K562 (cell line): Measurements from ENCODE around the gene RASGEF1C. TPM values are rescaled to one million over a fixed set of nuclear protein-coding genes. Genes with fewer than 3 reads are reported as not detected.
A peak's percentile ranks its signal among the peaks of the same experiment; 100 is the strongest.

Experiments used
- ATAC-seq: fragments of 200-7000 bp; cut with Tn5 transposase; 3 replicates; pipeline ENCODE4 v1.9.1; 2020; ENCODE audit warnings: moderate library complexity
- BruUV-seq: library from RNA; stranded (reverse); fragments of 400-500 nt; replicated peaks from 2 replicates; lab custom pipeline; 2021; lab: Mats Ljungman, UMichigan
- CTCF ChIA-PET: fragments of 300-600 bp; formaldehyde crosslinking; extraction: SDS; loops from one replicate; lab custom pipeline; 2021; ENCODE audit warnings: low intra/inter-chr PET ratio; lab: Yijun Ruan, JAX
- POLR2A ChIA-PET: fragments of 300-600, 350-650 bp; sonication (Branson Sonifier 250); formaldehyde crosslinking; extraction: SDS; loops from one replicate; lab custom pipeline; 2021; ENCODE audit warnings: antibody characterized with exemption, inconsistent platforms; lab: Yijun Ruan, JAX
- DNase-seq, 4 experiments: peaks; one replicate each; pipeline versions ENCODE4 v3.0.0 to v3.0.0-alpha.2; 2011 to 2018; ENCODE audit warnings: low spot score in 3 of 4, mixed read lengths in 3 of 4; ENCODE audit errors: extremely low read depth in 1 of 4
- FAIRE-seq: peaks from 2 replicates; lab custom pipeline; 2011; peaks lifted over from hg19 to GRCh38; lab: Jason Lieb, UNC
- H2AFZ ChIP-seq: 2 replicates; pipeline ENCODE4 v1.6.0; 2011; ENCODE audit warnings: low read depth, low read length, control low read depth, inconsistent platforms
- H3K27ac ChIP-seq: fragments of 200-600 bp; 3 replicates; pipeline ENCODE4 v1.8.0; 2011; ENCODE audit warnings: low read depth, mild to moderate bottlenecking, control low read depth, inconsistent platforms, low read length, moderate library complexity, mixed read lengths; ENCODE audit errors: extremely low read depth
- H3K27me3 ChIP-seq, 2 experiments: fragments of 300-600 bp in 1 of 2; 2 replicates in 1 of 2; 3 replicates in 1 of 2; pipeline versions ENCODE4 v1.6.0 to v1.8.0; 2011; ENCODE audit warnings: inconsistent platforms in 2 of 2, low read length in 2 of 2, mild to moderate bottlenecking in 1 of 2, mixed read lengths in 1 of 2, moderate library complexity in 1 of 2; ENCODE audit not compliant: control insufficient read depth in 2 of 2, insufficient read depth in 2 of 2
- H3K36me3 ChIP-seq: fragments of 300-600 bp; 3 replicates; pipeline ENCODE4 v1.8.0; 2011; ENCODE audit warnings: mild to moderate bottlenecking, low read length, inconsistent platforms; ENCODE audit not compliant: control insufficient read depth, insufficient read depth
- H3K4me1 ChIP-seq, 2 experiments: fragments of 200-600 bp in 1 of 2; replicated peaks in 1 of 2; 2 replicates in 1 of 2; 3 replicates in 1 of 2; pipeline versions ENCODE4 v1.5.1 to v1.8.0; 2011; ENCODE audit warnings: inconsistent platforms in 2 of 2, low read length in 2 of 2, mild to moderate bottlenecking in 1 of 2, mixed read lengths in 1 of 2, moderate library complexity in 1 of 2; ENCODE audit not compliant: control insufficient read depth in 2 of 2, insufficient read depth in 2 of 2
- H3K4me2 ChIP-seq: 2 replicates; pipeline ENCODE4 v1.6.1; 2011; ENCODE audit warnings: low read length, control low read depth, inconsistent platforms, mixed read lengths; ENCODE audit not compliant: insufficient read depth
- H3K4me3 ChIP-seq: fragments of 200-600 bp; sonication (generic), shearing (Covaris generic); 2 replicates; pipeline ENCODE4 v1.5.1; 2016; ENCODE audit warnings: control low read depth, inconsistent platforms
- H3K79me2 ChIP-seq: fragments of 200-600 bp; 3 replicates; pipeline ENCODE4 v1.8.0; 2011; ENCODE audit warnings: low read length, inconsistent platforms; ENCODE audit not compliant: control insufficient read depth, insufficient read depth
- H3K9ac ChIP-seq, 2 experiments: 2 replicates each; pipeline versions ENCODE4 v1.6.0 to v1.6.1; 2011; ENCODE audit warnings: low read depth in 2 of 2, low read length in 2 of 2, control low read depth in 1 of 2, inconsistent platforms in 1 of 2, mild to moderate bottlenecking in 1 of 2, mixed read lengths in 1 of 2; ENCODE audit not compliant: insufficient read depth in 1 of 2
- H3K9me1 ChIP-seq: one replicate; pipeline ENCODE4 v1.6.0; 2011; ENCODE audit warnings: inconsistent platforms, mild to moderate bottlenecking, low read length, moderate library complexity; ENCODE audit not compliant: control insufficient read depth, insufficient read depth
- H3K9me3 ChIP-seq: replicated peaks from 2 replicates; pipeline ENCODE4 v1.5.1; 2011; ENCODE audit warnings: low read depth, low read length, inconsistent platforms; ENCODE audit not compliant: control insufficient read depth, insufficient read depth
- H4K20me1 ChIP-seq: replicated peaks from 2 replicates; pipeline ENCODE4 v1.6.1; 2011; ENCODE audit warnings: low read length, inconsistent platforms, mixed read lengths; ENCODE audit not compliant: control insufficient read depth, insufficient read depth
- HDAC1 ChIP-seq, 2 experiments: fragments of 450-650 bp; IDR thresholded peaks; 2 replicates each; pipeline ENCODE4 v1.6.1; 2016 to 2017; ENCODE audit warnings: inconsistent platforms in 1 of 2, mild to moderate bottlenecking in 1 of 2, moderate library complexity in 1 of 2
- NFE2 ChIP-seq: IDR thresholded peaks from 2 replicates; pipeline ENCODE4 v1.6.1; 2014; ENCODE audit warnings: antibody characterized with exemption, low read depth
- NFRKB ChIP-seq: fragments of 450-650 bp; IDR thresholded peaks from 2 replicates; pipeline ENCODE4 v1.6.1; 2016; ENCODE audit warnings: low read depth
- RFX5 ChIP-seq: IDR thresholded peaks from 2 replicates; pipeline ENCODE4 v1.6.1; 2011; ENCODE audit warnings: low read depth, mild to moderate bottlenecking, improper control_type of control experiment, low read length
- SAFB ChIP-seq: fragments of 200-400 bp; formaldehyde crosslinking; IDR thresholded peaks from 2 replicates; pipeline ENCODE4 v1.6.1; 2017; ENCODE audit warnings: low read depth, low read length, borderline replicate concordance
- SMAD4 ChIP-seq: fragments of 250-450 bp; sonication (Bioruptor Pico); conservative IDR thresholded peaks from 2 replicates; pipeline ENCODE4 v1.8.0; 2021; ENCODE audit warnings: inconsistent platforms, mild to moderate bottlenecking, moderate library complexity
- ZNF830 ChIP-seq: fragments of 250-450 bp; sonication (Bioruptor Pico); IDR thresholded peaks from 2 replicates; pipeline ENCODE4 v1.5.0; 2021; ENCODE audit warnings: mild to moderate bottlenecking
- WGBS: fragments of 100-300 bp; shearing (Covaris generic); methylation state at CpG from one replicate; pipeline ENCODE4 v1.1.6; 2016; ENCODE audit warnings: low coverage, mixed read lengths; ENCODE audit not compliant: insufficient coverage; ENCODE audit errors: missing lambda C conversion rate; 5-methylcytosine and 5-hydroxymethylcytosine counted together
- in situ Hi-C: fragments of 300-500 bp; cut with MboI; formaldehyde crosslinking; loops from 4 replicates; pipeline ENCODE4 v1.15.0; 2018; ENCODE audit warnings: inconsistent platforms, mixed read lengths
- intact Hi-C: fragments of 100-400 bp; cut with micrococcal nuclease; formaldehyde crosslinking; loops from 2 replicates; pipeline ENCODE4 v1.14.2; 2022
- polyA plus RNA-seq, 8 experiments: library from polyadenylated mRNA; depleted of rRNA in 4 of 8; stranded (reverse) in 5 of 8; unstranded in 3 of 8; fragments of >200 nt; fragmentation: Nextera tagmentation in 2 of 8; fragmentation: Illumina TruSeq in 1 of 8; extraction: Ambion mirVana in 2 of 8; extraction: Trizol in 1 of 8; gene quantifications; 2 replicates each; pipeline versions ENCODE4 v1.2.1 to v1.2.3, GENCODE V29; 2011 to 2014; ENCODE audit warnings: inconsistent platforms in 1 of 8, missing spikeins in 1 of 8
- total RNA-seq, 7 experiments: library from RNA; depleted of rRNA in 6 of 7; stranded (reverse); fragments of >200 nt in 6 of 7; fragmentation: Illumina TruSeq in 2 of 7; extraction: Trizol in 2 of 7; gene quantifications; 2 replicates each; pipeline versions ENCODE4 v1.2.1 to v1.2.3, GENCODE V29; 2011 to 2021; ENCODE audit warnings: low replicate concordance in 1 of 7

Gene RASGEF1C
- total and polyA plus RNA-seq, 9 of the 15 experiments (the other 6 are each of a cell fraction or from before 2014, with no cell fraction given), result 0.04 to 1.1 (median 0.21) TPM; not detected in 4

DNA sequence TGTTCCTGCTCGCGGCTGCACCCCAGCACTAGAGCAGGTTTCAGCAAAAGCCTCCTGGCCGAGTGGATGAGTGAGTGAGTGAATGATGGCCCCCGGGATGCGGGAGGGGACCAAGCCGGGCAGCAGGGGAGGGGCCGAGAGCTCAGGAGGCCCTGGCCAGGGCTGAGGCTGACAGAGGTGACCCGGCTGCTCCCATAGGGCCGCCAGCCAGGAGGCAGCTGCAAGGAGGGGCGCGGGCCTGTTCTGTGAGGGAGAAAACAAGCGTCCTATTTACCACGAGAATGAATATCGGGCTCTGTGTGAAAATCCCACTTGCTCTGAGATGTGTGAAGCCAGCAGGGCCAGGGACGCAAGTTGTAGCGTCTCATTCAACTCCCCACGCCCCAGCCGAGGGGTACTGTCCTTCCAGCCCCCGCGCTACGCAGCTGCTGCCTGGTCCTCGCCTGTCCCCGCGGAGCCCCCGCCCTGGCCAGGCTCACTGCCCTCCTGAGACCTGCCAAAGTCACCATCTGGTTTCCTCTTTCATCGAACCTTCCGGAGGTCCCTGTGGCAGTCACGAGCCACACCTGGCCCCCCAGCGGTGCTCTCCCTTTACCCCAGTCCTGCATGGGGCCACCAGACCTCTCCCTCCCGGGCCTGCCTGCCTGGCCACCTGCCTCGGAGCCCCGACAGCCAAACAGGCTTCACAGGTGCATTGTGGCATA lies 38.8 kb downstream of the RASGEF1C start (continued):
- TF ChIP-seq SAFB, result no peak
- TF ChIP-seq, all 486 proteins: peak for 0

DNA sequence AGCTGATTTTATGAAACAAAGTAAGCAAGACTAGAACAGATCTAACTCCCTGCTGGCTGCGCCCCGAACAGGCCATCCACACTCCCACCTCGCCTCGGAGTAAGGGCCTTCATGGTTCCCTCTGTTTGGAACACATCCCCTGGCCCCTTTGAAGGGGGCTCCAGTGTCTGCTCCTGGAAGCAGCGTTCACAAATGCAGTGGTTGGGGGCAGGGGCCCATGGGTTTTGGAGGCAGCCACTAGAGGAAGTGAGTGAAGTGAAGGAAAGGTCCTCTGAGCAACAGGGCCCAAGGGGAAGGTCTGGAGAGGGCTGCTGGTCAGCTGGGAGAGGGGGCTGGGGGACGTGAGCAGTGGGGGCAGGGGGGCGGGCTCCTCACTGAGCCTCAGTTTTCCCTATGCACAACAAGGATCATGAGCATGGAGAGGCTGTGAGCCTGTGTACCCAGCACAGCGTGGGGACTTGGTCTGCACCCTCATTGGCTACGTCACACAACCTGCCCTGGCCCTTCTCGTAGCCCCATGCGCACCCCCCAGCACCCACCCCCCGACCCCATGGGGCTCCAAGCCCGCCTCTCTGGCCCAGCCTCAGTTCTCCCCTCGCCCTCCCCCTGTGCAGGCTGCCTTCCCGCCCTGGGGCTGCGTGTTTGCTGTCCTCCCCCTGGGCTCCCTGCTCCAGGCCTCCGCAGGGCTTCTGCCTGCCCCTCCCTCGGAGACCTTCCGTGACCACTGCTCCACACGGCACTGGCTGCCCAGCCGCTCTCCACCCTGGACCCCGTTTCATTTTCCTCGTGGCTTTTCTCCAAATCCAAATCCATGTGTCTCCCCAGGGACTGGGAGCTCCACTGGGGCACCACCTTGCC lies 39.5 kb downstream of the RASGEF1C start:
- H3K9ac ChIP-seq, result no peak overlapping the region
- H4K20me1 ChIP-seq, result peaks cover 10% of the 10 kb centered on the region; the same call in 1 of the 2 replicates
- no TSS peak for BruUV-seq
- H2AFZ ChIP-seq, result no peak overlapping the region
- H3K27me3 ChIP-seq, result peaks cover 29 to 52% of the 10 kb centered on the region in 2 experiments
- in situ Hi-C loops (no loop called here), intact Hi-C loops (no loop called here)
- ChIA-PET POLR2A (interaction anchor here (0.5 to 0.6 kb wide), 2 partner anchors 12 to 139 kb away, joined by 3 read pairs; no protein-coding TSS in a partner anchor), CTCF (no interaction called here)
- no peak overlapping the region for H3K27ac ChIP-seq
- H3K9me3 ChIP-seq, result no peaks in the 10 kb centered on the region
- ATAC-seq, result no peak
- TF ChIP-seq HDAC1 (IDR thresholded peaks at IDR 0.05), result no peak
- TF ChIP-seq SMAD4 (CRISPR knock-in tag), result no peak
- TF ChIP-seq NFRKB, result no peak
- no peak for TF ChIP-seq RFX5
- no peak for TF ChIP-seq NFE2
- no peak for TF ChIP-seq ZNF830 (CRISPR knock-in tag)
- FAIRE-seq, result no peak
- 9% methylated on average over 14 of the region's 23 CpGs for WGBS
- H3K4me2 ChIP-seq, result no peak overlapping the region
- DNase-seq, result peak in 1 of 4 experiments; percentile 8
- H3K36me3 ChIP-seq, result no peaks in the 10 kb centered on the region
- no peaks in the 10 kb centered on the region for H3K9me1 ChIP-seq
- peaks cover 0 to 23% of the 10 kb centered on the region in 2 experiments; a peak in 2 of 5 replicates for H3K4me1 ChIP-seq
- H3K79me2 ChIP-seq, result no peaks in the 10 kb centered on the region
- no peak overlapping the region for H3K4me3 ChIP-seq
